Panc1 (cell line): ENCODE results near the gene GGA2.

Source experiments
- CTCF ChIP-seq: fragments of 450-650 bp; IDR thresholded peaks from 2 replicates; pipeline ENCODE4 v1.5.1; 2017; ENCODE audit warnings: mild to moderate bottlenecking
- POLR2AphosphoS5 ChIP-seq: IDR thresholded peaks from 2 replicates; pipeline ENCODE4 v1.6.1; 2012; ENCODE audit warnings: mild to moderate bottlenecking, low read depth, low read length, moderate library complexity
- SIN3A ChIP-seq: IDR thresholded peaks from 2 replicates; pipeline ENCODE4 v1.6.1; 2012; ENCODE audit warnings: low read depth, mild to moderate bottlenecking, low read length, moderate library complexity, borderline replicate concordance; ENCODE audit not compliant: insufficient read depth
- TCF7L2 ChIP-seq: IDR thresholded peaks from 2 replicates; pipeline ENCODE4 v1.6.1; 2011; ENCODE audit warnings: mild to moderate bottlenecking, low read depth, low read length, inconsistent platforms

- no peak for TF ChIP-seq CTCF
- TF ChIP-seq POLR2AphosphoS5 = no peak
- no peak for TF ChIP-seq TCF7L2
- no peak for TF ChIP-seq SIN3A
These were observed 521 bp downstream of the GGA2 start for GRCh38 chr16:23509782-23510163.
